ENCODE results near the gene YWHAE.
"Not testable (repeated sequence)": the region's sequence is repeated elsewhere in the genome, so short reads cannot be mapped to it uniquely, and the experiment has no call there.

Gene YWHAE

DNA sequence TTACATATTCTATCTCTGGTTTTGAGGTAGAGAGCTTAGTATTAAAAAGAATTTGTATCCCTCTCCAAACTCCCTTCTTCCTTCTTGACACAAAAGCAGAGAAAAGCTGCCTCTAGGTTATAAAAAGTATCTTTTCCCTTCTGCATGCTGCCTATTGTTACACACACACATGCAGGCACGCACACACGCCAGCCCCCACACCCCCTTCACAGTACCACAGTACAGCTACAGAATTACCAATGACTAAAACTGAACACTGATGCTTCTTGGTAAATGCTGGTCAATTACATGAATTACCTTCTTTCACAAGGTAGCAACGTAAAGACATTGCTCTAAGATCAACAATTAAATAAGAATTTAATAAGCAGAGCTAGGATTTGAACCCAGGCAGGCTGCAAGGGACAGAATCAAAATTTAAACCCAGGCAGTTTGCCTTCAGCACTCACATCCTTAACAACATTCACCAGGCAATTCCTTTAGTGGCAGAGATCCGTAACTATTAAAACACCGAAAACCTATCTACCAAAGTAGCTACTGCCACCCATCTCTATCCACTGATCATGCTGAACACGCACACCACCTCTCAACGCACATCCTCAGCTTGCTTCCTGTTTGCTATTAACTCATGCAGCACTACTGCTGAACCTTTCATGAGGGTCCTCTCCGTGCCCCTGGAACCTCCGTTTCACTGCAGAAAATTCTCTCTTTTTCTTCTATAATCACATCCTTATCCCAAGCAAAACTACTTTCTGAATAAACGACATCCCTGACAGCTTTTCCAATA lies 37.8 kb downstream of the YWHAE start:
- no peak overlapping the region for H3K4me3 ChIP-seq (replicated peaks; ENCODE audit: low read depth, low read length)
- TF ChIP-seq, protein P1, sequence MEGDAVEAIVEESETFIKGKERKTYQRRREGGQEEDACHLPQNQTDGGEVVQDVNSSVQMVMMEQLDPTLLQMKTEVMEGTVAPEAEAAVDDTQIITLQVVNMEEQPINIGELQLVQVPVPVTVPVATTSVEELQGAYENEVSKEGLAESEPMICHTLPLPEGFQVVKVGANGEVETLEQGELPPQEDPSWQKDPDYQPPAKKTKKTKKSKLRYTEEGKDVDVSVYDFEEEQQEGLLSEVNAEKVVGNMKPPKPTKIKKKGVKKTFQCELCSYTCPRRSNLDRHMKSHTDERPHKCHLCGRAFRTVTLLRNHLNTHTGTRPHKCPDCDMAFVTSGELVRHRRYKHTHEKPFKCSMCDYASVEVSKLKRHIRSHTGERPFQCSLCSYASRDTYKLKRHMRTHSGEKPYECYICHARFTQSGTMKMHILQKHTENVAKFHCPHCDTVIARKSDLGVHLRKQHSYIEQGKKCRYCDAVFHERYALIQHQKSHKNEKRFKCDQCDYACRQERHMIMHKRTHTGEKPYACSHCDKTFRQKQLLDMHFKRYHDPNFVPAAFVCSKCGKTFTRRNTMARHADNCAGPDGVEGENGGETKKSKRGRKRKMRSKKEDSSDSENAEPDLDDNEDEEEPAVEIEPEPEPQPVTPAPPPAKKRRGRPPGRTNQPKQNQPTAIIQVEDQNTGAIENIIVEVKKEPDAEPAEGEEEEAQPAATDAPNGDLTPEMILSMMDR (IDR thresholded peaks at IDR 0.05; ENCODE audit: low read length, missing control alignments): no peak
- peak; percentile 17 for DNase-seq (ENCODE audit: low read depth)

DNA sequence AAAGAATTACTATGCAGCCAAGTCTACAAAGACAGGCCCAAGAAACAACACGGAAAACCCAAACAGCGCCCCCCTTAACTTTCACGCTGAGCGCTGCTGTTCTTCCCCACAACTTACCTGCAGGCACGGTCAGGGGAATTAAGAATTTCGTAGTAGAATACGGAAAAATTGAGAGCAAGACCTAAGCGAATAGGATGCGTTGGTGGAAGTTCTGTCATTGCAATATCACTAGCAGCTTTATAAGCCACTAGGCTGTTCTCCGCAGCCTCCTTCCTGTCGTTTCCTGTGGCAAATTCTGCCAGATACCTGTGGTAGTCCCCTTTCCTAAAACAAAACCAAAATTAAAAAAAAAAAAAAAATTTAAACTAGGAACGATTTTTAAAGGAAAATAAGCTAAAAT lies 39.0 kb downstream of the YWHAE start:
- no peak overlapping the region for H3K4me3 ChIP-seq (replicated peaks; ENCODE audit: low read depth, low read length)
- TF ChIP-seq, protein P1 (IDR thresholded peaks at IDR 0.05; ENCODE audit: low read length, missing control alignments): no peak
- no peak for DNase-seq (ENCODE audit: low read depth)

DNA sequence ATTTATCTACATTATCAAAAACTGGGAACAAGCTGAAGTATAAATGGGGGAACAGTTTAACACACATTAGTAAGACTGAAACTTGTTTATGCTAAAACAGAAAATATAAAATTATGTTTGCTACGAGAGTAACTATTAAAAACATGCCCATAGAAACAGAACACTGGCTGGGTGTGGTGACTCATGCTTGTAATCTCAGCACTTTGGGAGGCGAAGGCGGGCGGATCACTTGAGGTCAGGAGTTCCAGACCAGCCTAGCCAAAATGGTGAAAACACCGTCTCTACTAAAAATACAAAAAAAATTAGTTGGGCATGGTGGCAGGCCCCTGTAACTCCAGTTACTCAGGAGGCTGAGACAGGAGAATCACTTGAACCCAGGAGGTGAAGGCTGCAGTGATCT lies 39.7 kb downstream of the YWHAE start:
- peak; percentile 59 for DNase-seq (ENCODE audit: low read depth)
- not testable (repeated sequence) for H3K4me3 ChIP-seq (replicated peaks; ENCODE audit: low read depth, low read length)

DNA sequence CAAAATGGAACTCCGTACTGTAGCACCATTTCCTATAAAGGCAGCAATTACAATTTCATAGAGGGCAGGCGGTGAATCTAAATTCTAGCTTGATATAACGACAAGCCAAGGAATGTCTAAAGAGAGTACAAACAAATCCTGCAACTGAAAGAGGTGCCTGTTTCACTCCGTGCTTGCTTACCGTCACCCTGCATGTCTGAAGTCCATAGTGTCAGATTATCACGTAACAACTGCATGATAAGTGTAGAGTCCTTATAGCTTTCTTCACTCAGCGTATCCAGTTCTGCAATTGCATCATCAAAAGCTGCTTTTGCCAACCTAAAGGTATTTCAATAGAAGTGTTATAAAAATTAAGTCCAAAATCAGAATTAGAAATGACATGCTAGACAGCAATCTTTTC lies 46.0 kb downstream of the YWHAE start:
- no peak overlapping the region for H3K4me3 ChIP-seq (replicated peaks; ENCODE audit: low read depth, low read length)
- no peak for DNase-seq (ENCODE audit: low read depth)
- TF ChIP-seq, protein P1 (IDR thresholded peaks at IDR 0.05; ENCODE audit: low read length, missing control alignments): no peak

- not testable (repeated sequence) for H3K4me3 ChIP-seq (replicated peaks; ENCODE audit: low read depth, low read length); DNase-seq (ENCODE audit: low read depth)
Measured at GRCh38 chr17:1352530-1352929, 47.5 kb downstream of the YWHAE start.

DNA sequence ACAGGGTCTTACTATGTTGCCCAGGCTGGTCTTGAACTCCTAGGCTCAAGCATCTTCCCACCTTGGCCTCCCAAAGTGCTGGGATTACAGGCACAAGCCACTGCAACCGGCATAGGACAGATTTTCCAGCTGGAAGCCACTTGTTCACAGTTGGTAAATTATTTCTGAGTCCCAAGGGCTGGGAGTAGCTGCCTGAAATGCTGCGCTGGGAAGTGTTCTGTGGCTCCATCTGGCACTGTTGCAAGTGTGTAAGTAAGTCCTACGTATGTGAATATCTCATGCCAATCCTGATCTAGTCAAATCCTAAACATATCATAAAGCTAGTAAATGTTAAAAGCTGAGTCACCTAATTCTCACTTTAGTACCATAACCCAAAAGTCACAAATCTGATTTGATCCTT lies 48.1 kb downstream of the YWHAE start:
- no peak for DNase-seq (ENCODE audit: low read depth)
- TF ChIP-seq, protein P1 (IDR thresholded peaks at IDR 0.05; ENCODE audit: low read length, missing control alignments): no peak
- no peak overlapping the region for H3K4me3 ChIP-seq (replicated peaks; ENCODE audit: low read depth, low read length)

DNA sequence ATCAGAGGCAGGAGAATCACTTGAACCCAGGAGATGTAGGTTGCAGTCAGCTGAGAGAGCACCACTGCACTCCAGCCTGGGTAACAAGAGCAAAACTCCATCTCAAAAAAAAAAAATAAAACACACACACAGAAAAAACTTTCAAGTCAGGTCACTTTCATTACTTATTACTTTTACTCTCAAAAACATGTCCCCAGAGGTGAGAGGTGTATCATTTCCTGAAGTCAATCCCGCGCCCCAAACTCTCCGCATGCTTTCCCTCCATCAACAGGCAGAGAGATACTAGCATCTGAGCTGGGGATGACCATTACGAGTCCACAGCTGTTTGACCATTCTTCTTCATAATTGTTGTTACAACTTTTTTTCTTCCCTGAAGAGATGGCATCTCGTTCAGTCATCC lies 48.7 kb downstream of the YWHAE start:
- DNase-seq (ENCODE audit: low read depth): no peak
- H3K4me3 ChIP-seq (replicated peaks; ENCODE audit: low read depth, low read length): no peak overlapping the region
- TF ChIP-seq, protein P1 (IDR thresholded peaks at IDR 0.05; ENCODE audit: low read length, missing control alignments): no peak

DNA sequence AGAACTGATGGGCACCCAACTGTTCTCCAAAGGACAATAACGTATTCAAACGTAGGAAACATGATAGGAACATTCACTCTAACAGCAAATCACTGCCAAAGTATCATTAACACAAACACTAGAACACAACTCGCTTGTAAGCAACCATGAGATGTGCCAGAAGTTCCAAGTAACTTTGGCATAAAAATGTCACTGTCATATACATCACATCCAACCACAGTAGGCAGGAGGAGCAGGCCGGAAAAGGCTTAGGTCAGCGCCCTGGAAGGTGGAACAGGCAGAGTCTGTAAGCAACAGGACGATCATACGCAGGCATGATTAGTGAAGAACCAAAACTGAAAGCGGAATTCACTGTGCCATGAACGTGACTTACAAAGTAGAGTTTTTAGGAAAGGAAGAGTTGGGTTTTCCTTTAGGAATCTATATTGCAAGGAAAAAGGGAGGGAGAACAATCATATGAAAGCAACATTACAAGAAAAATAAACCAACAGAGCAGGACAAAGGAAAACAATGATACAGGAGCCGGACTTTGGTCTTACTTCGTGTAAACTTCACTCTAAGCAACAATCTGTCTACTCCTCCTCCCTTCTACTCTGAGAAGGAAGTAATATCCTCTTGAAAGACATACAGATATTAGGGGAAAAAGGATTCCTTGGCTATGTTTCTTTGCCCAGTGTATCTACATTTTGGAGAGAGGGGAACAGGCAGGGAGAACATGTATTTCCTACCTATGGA lies 52.3 kb downstream of the YWHAE start:
- TF ChIP-seq, protein P1 (IDR thresholded peaks at IDR 0.05; ENCODE audit: low read length, missing control alignments): no peak
- no peak for DNase-seq (ENCODE audit: low read depth)
- H3K4me3 ChIP-seq (replicated peaks; ENCODE audit: low read depth, low read length): no peak overlapping the region
